Measurements from ENCODE around the gene HECW1.

Gene HECW1

DNA sequence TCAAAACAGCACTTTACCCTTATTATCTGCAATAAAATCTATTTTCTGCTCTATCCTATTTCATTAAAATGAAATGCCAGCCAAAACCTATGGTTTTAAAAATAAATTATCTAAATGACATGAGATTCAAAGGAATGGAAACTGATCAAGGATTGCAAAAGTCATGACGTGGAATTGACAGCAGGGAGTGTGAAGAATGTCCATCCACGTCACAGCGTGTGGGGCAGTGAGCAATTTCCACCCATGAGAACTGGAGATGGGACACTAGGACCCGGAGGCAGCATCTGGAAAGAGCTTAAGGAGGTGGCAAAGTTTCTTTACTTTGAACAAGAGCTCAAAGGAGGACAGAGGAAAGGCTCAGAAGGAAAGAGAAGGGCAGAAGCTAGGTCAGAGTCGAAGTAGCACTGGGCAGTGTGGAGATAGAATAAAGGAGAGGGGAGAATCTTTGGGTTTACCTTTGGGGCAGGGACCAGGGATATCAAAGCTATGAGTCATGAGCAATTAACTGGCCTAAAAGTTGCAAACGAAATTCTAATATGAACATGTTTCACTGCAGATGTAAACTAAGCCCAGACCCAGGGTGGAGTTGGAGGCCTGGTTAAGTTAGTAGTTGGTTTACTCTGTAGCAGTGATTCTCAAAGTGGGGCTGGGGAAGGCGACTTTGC is 445.5 kb downstream of the HECW1 start:
- no peak for ATAC-seq
- TF ChIP-seq, protein P1, sequence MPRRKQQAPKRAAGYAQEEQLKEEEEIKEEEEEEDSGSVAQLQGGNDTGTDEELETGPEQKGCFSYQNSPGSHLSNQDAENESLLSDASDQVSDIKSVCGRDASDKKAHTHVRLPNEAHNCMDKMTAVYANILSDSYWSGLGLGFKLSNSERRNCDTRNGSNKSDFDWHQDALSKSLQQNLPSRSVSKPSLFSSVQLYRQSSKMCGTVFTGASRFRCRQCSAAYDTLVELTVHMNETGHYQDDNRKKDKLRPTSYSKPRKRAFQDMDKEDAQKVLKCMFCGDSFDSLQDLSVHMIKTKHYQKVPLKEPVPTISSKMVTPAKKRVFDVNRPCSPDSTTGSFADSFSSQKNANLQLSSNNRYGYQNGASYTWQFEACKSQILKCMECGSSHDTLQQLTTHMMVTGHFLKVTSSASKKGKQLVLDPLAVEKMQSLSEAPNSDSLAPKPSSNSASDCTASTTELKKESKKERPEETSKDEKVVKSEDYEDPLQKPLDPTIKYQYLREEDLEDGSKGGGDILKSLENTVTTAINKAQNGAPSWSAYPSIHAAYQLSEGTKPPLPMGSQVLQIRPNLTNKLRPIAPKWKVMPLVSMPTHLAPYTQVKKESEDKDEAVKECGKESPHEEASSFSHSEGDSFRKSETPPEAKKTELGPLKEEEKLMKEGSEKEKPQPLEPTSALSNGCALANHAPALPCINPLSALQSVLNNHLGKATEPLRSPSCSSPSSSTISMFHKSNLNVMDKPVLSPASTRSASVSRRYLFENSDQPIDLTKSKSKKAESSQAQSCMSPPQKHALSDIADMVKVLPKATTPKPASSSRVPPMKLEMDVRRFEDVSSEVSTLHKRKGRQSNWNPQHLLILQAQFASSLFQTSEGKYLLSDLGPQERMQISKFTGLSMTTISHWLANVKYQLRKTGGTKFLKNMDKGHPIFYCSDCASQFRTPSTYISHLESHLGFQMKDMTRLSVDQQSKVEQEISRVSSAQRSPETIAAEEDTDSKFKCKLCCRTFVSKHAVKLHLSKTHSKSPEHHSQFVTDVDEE (CRISPR knock-in tag; IDR thresholded peaks at IDR 0.05): no peak
- TF ChIP-seq BACH2 (CRISPR knock-in tag; IDR thresholded peaks at IDR 0.05; ENCODE audit: borderline replicate concordance) (no peak), CSDC2 (CRISPR knock-in tag; IDR thresholded peaks at IDR 0.05) (no peak), ZNF565 (CRISPR knock-in tag; conservative IDR thresholded peaks at IDR 0.05; ENCODE audit: low read depth) (no peak), ISL1 (CRISPR knock-in tag; IDR thresholded peaks at IDR 0.05) (no peak), ARNTL (CRISPR knock-in tag; IDR thresholded peaks at IDR 0.05; ENCODE audit: borderline replicate concordance, low read depth) (no peak), ZFP30 (CRISPR knock-in tag; IDR thresholded peaks at IDR 0.05) (no peak), SNAI2 (CRISPR knock-in tag; IDR thresholded peaks at IDR 0.05) (no peak), GLIS3 (CRISPR knock-in tag; IDR thresholded peaks at IDR 0.05) (no peak)

DNA sequence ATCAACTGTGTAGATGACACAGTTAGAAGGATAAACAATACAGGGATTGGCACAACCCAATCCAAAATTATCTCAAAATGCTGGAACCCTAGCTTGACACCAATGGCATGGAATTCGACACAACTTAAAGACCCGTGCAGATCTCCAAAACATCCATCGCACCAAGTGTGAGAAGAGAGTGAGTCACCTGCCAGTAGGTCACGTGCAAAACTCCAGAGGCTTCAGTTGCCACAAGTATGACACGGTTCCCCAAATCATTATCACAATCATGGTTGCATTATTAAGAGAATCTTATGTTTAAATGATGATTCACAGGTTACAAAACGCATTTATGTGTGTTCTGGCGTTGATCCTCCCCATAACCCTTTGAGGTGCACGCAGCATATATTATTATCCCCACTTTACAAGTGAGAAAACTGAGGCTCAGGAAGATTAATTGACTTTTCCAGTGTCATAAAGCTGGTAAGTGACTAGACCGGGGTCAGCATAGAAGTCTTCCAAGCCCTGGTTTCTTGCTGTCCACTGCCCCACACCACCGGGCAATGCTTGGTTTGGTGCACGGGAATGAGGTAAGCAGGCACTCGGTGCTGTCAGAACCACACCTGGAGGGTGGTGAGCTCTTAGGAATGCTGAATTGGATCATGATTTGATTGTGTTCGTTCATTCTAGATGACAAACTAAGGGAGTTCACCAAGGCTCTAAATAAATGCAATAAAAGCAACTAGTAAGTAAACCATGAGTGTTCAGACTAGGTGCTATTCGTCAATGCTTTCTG is 446.9 kb downstream of the HECW1 start:
- no peak for TF ChIP-seq GLIS3 (CRISPR knock-in tag; IDR thresholded peaks at IDR 0.05)
- no peak for TF ChIP-seq PPARA (CRISPR knock-in tag; IDR thresholded peaks at IDR 0.05; ENCODE audit: borderline replicate concordance)
- no peak for TF ChIP-seq CSDC2 (CRISPR knock-in tag; IDR thresholded peaks at IDR 0.05)
- TF ChIP-seq SNAI2 (CRISPR knock-in tag; IDR thresholded peaks at IDR 0.05): no peak
- no peak for TF ChIP-seq ZNF8 (CRISPR knock-in tag; IDR thresholded peaks at IDR 0.05)
- no peak for TF ChIP-seq TCF4 (CRISPR knock-in tag; IDR thresholded peaks at IDR 0.05; ENCODE audit: borderline replicate concordance)
- ATAC-seq: no peak

DNA sequence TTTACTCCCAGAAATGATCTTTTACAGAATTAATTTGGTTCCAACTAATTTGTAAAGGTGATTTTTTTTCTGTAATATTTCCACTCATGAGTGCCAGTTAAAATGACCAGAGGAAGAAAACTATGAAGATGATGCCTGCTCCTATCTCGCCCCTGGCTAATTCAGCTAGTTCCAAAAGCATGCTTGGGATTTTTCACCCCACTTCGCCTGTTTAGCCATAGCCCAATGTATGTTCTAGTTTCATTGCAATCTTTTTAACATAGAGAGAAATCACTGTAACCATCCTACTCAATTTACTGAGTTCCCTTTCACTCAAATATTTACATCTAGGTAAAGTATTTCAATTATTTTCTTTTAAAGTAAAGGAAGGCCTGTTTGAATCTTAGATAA is 447.5 kb downstream of the HECW1 start:
- TF ChIP-seq, protein P2, sequence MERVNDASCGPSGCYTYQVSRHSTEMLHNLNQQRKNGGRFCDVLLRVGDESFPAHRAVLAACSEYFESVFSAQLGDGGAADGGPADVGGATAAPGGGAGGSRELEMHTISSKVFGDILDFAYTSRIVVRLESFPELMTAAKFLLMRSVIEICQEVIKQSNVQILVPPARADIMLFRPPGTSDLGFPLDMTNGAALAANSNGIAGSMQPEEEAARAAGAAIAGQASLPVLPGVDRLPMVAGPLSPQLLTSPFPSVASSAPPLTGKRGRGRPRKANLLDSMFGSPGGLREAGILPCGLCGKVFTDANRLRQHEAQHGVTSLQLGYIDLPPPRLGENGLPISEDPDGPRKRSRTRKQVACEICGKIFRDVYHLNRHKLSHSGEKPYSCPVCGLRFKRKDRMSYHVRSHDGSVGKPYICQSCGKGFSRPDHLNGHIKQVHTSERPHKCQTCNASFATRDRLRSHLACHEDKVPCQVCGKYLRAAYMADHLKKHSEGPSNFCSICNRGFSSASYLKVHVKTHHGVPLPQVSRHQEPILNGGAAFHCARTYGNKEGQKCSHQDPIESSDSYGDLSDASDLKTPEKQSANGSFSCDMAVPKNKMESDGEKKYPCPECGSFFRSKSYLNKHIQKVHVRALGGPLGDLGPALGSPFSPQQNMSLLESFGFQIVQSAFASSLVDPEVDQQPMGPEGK (CRISPR knock-in tag; IDR thresholded peaks at IDR 0.05; ENCODE audit: borderline replicate concordance): no peak
- TF ChIP-seq, protein P1 (CRISPR knock-in tag; IDR thresholded peaks at IDR 0.05): no peak
- no peak for TF ChIP-seq BACH2 (CRISPR knock-in tag; IDR thresholded peaks at IDR 0.05; ENCODE audit: borderline replicate concordance)
- TF ChIP-seq TOX (CRISPR knock-in tag; IDR thresholded peaks at IDR 0.05; ENCODE audit: borderline replicate concordance): no peak
- TF ChIP-seq, protein P3, sequence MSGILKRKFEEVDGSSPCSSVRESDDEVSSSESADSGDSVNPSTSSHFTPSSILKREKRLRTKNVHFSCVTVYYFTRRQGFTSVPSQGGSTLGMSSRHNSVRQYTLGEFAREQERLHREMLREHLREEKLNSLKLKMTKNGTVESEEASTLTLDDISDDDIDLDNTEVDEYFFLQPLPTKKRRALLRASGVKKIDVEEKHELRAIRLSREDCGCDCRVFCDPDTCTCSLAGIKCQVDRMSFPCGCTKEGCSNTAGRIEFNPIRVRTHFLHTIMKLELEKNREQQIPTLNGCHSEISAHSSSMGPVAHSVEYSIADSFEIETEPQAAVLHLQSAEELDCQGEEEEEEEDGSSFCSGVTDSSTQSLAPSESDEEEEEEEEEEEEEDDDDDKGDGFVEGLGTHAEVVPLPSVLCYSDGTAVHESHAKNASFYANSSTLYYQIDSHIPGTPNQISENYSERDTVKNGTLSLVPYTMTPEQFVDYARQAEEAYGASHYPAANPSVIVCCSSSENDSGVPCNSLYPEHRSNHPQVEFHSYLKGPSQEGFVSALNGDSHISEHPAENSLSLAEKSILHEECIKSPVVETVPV (CRISPR knock-in tag; IDR thresholded peaks at IDR 0.05): no peak
- no peak for TF ChIP-seq GLIS3 (CRISPR knock-in tag; IDR thresholded peaks at IDR 0.05)
- TF ChIP-seq PPARA (CRISPR knock-in tag; IDR thresholded peaks at IDR 0.05; ENCODE audit: borderline replicate concordance): no peak
- TF ChIP-seq ESRRG (CRISPR knock-in tag; IDR thresholded peaks at IDR 0.05): no peak
- no peak for TF ChIP-seq ZC3H10 (CRISPR knock-in tag; IDR thresholded peaks at IDR 0.05)
- TF ChIP-seq ARNTL (CRISPR knock-in tag; IDR thresholded peaks at IDR 0.05; ENCODE audit: borderline replicate concordance, low read depth): no peak
- TF ChIP-seq ZFP3 (CRISPR knock-in tag; IDR thresholded peaks at IDR 0.05): no peak
- TF ChIP-seq ZNF8 (CRISPR knock-in tag; IDR thresholded peaks at IDR 0.05): no peak
- ATAC-seq: no peak

All from SK-N-SH treated with all-trans-retinoic acid at 6 μM for 48 hours (cell line).